ENCODE measurements around the gene FUS.
"Not testable (repeated sequence)": the region's sequence is repeated elsewhere in the genome, so short reads cannot be mapped to it uniquely, and the experiment has no call there.

The FUS gene

GRCh38 chr16:31187808-31188189 lies 7.9 kb downstream of the FUS start:
- no peak for FAIRE-seq

- FAIRE-seq, result no peak
Observed at GRCh38 chr16:31188450-31189411, 8.8 kb downstream of the FUS start.

- no peak for FAIRE-seq
Observed at GRCh38 chr16:31189412-31189778, 9.5 kb downstream of the FUS start.

- no peak for FAIRE-seq
Observed at GRCh38 chr16:31190061-31190460, 10.1 kb downstream of the FUS start.

GRCh38 chr16:31190818-31191444 lies 11.0 kb downstream of the FUS start:
- no peak for FAIRE-seq

GRCh38 chr16:31191697-31192428 lies 11.9 kb downstream of the FUS start:
- FAIRE-seq, result no peak

- no peak for FAIRE-seq
Observed at GRCh38 chr16:31192856-31193642, 13.1 kb downstream of the FUS start.

GRCh38 chr16:31193874-31194273 lies 13.9 kb downstream of the FUS start:
- FAIRE-seq, result no peak

GRCh38 chr16:31194898-31195297 lies 15.0 kb downstream of the FUS start:
- FAIRE-seq, result no peak

GRCh38 chr16:31195861-31196260 lies 15.9 kb downstream of the FUS start:
- FAIRE-seq, result not testable (repeated sequence)

GRCh38 chr16:31196324-31197088 lies 16.6 kb downstream of the FUS start:
- no peak for FAIRE-seq

GRCh38 chr16:31198207-31198882 lies 18.4 kb downstream of the FUS start:
- no peak for FAIRE-seq

GRCh38 chr16:31199430-31200041 lies 19.6 kb downstream of the FUS start:
- no peak for FAIRE-seq

- not testable (repeated sequence) for FAIRE-seq
Observed at GRCh38 chr16:31200111-31200510, 20.2 kb downstream of the FUS start.

GRCh38 chr16:31200821-31201568 lies 21.1 kb downstream of the FUS start:
- no peak for FAIRE-seq

GRCh38 chr16:31201582-31202413 lies 21.9 kb downstream of the FUS start:
- FAIRE-seq, result no peak

GRCh38 chr16:31202414-31203375 lies 22.8 kb downstream of the FUS start, which contains the start of gene PYCARD:
Gene PYCARD, minus strand, starts transcription at chr16:31202760. Its CDS starts 70 bp downstream, at chr16:31202690.
- no peak for FAIRE-seq

Measured in A204.1 (cell line).